ENCODE data around the gene PIGO.

PIGO gene

GRCh38 chr9:35096035-35096849, at the start of gene PIGO:
PIGO (minus strand) TSS chr9:35096591; CDS start chr9:35095565, 1,026 bp downstream.
- Histone ChIP-seq H3K4me3 (ENCODE audit: low read depth in 1 of 2, low read length in 1 of 2) (peak within 1 kb of the TSS; percentile 81 to 99), H3K4me1 (ENCODE audit: control insufficient read depth in 1 of 2, insufficient read depth in 1 of 2, low read depth in 1 of 2, low read length in 1 of 2) (peaks cover 10 to 20% of the 10 kb centered on the region in 2 experiments), H3K27me3 (no peaks in the 10 kb centered on the region), H3K9me3 (no peaks in the 10 kb centered on the region), H3K27ac (peak within 1 kb of the TSS; percentile 97), H3K36me3 (peaks cover 31% of the 10 kb centered on the region)
- peak; percentile 85 for TF ChIP-seq CTCF (IDR thresholded peaks at IDR 0.05)

GRCh38 chr9:35142037-35142436, 45.6 kb upstream of the PIGO start:
- no peak for TF ChIP-seq CTCF (IDR thresholded peaks at IDR 0.05)
- no peaks in the 10 kb centered on the region for H3K27me3 ChIP-seq

GRCh38 chr9:35140093-35140492, 43.7 kb upstream of the PIGO start:
- no peaks in the 10 kb centered on the region for H3K27me3 ChIP-seq
- H3K9me3 ChIP-seq: peaks cover 9% of the 10 kb centered on the region
- H3K36me3 ChIP-seq: no peaks in the 10 kb centered on the region
- no peaks in the 10 kb centered on the region for H3K4me1 ChIP-seq (ENCODE audit: control insufficient read depth in 1 of 2, insufficient read depth in 1 of 2, low read depth in 1 of 2, low read length in 1 of 2)
- no peak overlapping the region for H3K4me3 ChIP-seq (ENCODE audit: low read depth in 1 of 2, low read length in 1 of 2)
- no peak overlapping the region for H3K27ac ChIP-seq
- TF ChIP-seq CTCF (IDR thresholded peaks at IDR 0.05): no peak

More at GRCh38 chr9:35142037-35142436, 45.6 kb upstream of the PIGO start:
- H3K27ac ChIP-seq: no peak overlapping the region
- peaks cover 9% of the 10 kb centered on the region for H3K9me3 ChIP-seq
- H3K36me3 ChIP-seq: no peaks in the 10 kb centered on the region
- H3K4me3 ChIP-seq (ENCODE audit: low read depth in 1 of 2, low read length in 1 of 2): no peak overlapping the region
- H3K4me1 ChIP-seq (ENCODE audit: control insufficient read depth in 1 of 2, insufficient read depth in 1 of 2, low read depth in 1 of 2, low read length in 1 of 2): no peaks in the 10 kb centered on the region

GRCh38 chr9:35136866-35137265, 40.5 kb upstream of the PIGO start:
- Histone ChIP-seq H3K4me1 (ENCODE audit: control insufficient read depth in 1 of 2, insufficient read depth in 1 of 2, low read depth in 1 of 2, low read length in 1 of 2) (no peaks in the 10 kb centered on the region), H3K36me3 (no peaks in the 10 kb centered on the region), H3K27ac (no peak overlapping the region), H3K4me3 (ENCODE audit: low read depth in 1 of 2, low read length in 1 of 2) (no peak overlapping the region), H3K27me3 (no peaks in the 10 kb centered on the region), H3K9me3 (peaks cover 3% of the 10 kb centered on the region)
- no peak for TF ChIP-seq CTCF (IDR thresholded peaks at IDR 0.05)

- no peak for TF ChIP-seq CTCF (IDR thresholded peaks at IDR 0.05)
- Histone ChIP-seq H3K36me3 (no peaks in the 10 kb centered on the region), H3K27me3 (no peaks in the 10 kb centered on the region), H3K4me3 (ENCODE audit: low read depth in 1 of 2, low read length in 1 of 2) (no peak overlapping the region), H3K9me3 (no peaks in the 10 kb centered on the region), H3K4me1 (ENCODE audit: control insufficient read depth in 1 of 2, insufficient read depth in 1 of 2, low read depth in 1 of 2, low read length in 1 of 2) (no peaks in the 10 kb centered on the region), H3K27ac (no peak overlapping the region)
Measured at GRCh38 chr9:35135988-35136387, 39.6 kb upstream of the PIGO start.

All from neutrophil (primary cell).